GM21423 (cell line): ENCODE data around the gene CUL4A.
"Not testable (repeated sequence)": the region's sequence is repeated elsewhere in the genome, so short reads cannot be mapped to it uniquely, and the experiment has no call there.

ENCODE experiments used
- ATAC-seq: cut with Tn5 transposase; IDR thresholded peaks from one replicate; pipeline ENCODE4 v1.9.1; 2021; ENCODE audit warnings: mild to moderate bottlenecking, moderate library complexity; ENCODE audit not compliant: unreplicated experiment

The CUL4A gene

DNA sequence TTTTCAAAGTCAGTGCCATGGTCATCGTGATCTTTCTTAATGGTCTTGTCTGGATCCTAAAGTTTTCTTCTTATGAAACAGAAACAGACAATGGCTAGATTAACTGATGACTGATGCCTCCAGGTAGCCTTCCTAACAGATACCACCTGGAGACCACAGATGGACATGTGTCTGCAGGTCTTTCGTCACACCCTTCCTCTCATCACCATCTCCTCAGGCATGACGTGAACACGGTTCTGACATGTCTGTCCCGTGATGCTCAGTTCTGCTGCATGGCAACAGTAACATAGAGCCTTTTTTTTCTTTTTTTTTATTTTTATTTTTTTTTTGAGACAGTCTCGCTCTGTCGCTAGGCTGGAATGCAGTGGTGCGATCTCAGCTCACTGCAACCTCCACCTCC lies 74.5 kb downstream of the CUL4A start:
- ATAC-seq, result no peak

DNA sequence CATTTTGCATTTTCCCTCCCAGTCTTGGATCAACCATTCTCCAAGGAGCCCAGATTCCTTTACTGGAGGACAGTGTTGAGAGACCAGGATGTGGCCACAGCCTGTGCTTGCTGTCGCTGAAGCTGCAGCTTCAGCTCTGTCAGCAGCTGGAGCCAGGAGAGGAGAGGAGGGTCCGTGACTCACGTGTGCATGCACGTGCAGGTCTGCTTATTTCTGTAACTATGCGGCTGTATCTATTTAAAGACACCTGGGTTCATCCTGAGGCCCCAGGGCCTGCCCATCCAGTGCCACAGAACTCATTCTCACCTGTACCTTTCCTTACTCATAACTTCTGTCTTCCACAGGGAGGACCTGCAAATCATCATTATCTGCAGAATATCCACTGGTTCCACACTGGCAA lies 79.5 kb downstream of the CUL4A start:
- no peak for ATAC-seq

DNA sequence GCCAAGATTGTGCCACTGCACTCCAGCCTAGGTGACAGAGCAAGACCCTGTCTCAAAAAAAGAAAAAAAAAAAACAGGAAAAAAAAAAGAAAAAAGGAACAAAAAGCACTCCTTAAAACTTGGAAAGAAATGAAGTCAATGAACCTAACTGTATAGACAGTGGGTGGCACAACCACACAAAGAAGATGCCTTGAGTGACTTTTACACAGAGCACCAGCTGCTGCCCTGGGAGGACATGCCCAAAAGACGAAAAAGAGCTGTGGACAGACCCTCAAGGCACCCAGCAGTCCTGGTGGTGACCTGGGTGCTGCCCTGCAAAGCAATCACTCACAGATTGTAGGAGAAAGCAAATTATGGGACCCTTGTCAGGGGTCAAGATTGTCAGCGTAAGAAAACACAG lies 81.7 kb downstream of the CUL4A start:
- ATAC-seq, result no peak

DNA sequence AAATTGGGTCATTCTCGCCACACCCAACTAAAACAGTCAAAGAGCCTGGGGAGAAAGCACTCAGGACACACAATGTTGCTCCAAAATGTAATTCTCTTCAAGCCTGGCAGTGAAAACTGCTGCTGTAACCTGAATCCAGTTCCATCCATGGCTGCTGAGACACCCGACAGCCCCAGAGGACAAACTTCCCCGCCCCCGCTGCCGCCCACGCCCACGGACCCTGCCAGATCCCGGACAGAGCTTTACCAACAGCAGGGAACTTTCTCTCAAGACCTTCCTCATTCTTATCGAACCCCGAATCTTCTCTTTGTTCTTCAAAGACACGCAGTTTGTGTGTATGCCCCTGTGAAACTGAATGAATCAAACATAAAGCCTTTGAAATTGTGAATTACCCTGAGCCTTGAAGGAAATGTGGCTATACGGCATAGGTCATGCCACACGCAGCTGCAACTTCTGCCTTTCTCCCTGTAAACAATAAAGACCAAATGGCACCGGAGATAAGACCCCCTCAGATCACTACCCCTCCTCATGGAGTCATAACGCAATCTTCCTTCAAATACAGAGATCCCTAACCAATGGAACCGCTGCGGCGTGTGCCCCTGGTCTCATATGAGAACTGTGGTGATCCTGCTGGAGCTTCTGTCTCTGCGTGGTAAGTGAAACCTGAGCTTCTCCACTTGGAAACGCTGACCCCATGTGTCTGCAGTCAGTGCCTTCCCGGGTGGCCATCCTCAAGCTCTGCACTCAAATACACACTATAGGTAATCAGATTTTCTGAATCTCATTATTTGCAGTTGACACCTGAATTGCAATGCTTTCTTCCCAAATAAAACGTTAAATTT lies 82.8 kb downstream of the CUL4A start:
- ATAC-seq, result no peak

DNA sequence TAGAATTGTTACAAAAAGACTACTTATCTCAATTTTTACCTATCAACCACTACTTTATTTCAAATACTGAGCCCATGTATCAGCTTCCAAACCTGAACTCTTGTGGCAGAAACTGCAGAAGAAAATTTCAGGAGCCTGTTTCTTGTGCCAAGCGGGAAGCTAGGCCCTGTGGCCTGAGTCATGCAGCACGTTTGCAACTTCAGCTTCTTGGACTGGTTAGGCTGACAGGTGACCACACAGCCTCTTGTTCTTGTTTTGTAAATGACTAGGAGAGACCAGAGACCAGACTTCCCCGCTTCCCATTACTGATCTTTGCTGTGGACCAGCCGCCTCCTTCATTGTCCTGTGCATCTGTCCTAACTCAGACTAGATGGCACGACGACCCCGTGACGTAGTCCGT lies 84.3 kb downstream of the CUL4A start:
- no peak for ATAC-seq

DNA sequence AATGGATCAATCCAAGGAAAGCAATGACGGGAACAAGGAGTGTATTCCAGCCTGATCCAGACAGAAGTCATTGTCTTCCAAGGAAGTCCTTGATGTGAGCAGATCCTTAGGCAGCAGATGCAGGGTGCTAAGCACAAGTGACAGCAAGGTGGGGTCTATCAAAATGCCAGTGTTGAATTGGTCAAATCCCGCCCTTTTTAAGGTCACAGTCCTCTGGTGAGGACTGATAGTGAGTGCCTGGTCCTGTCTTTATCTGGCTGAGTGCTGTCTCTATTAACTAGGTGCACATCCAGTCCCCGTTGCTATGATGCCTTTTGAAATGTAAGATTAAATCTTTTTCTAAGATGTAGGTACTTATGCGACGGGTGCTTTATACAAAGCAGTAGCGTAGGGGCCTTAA lies 86.4 kb downstream of the CUL4A start:
- ATAC-seq, result no peak

DNA sequence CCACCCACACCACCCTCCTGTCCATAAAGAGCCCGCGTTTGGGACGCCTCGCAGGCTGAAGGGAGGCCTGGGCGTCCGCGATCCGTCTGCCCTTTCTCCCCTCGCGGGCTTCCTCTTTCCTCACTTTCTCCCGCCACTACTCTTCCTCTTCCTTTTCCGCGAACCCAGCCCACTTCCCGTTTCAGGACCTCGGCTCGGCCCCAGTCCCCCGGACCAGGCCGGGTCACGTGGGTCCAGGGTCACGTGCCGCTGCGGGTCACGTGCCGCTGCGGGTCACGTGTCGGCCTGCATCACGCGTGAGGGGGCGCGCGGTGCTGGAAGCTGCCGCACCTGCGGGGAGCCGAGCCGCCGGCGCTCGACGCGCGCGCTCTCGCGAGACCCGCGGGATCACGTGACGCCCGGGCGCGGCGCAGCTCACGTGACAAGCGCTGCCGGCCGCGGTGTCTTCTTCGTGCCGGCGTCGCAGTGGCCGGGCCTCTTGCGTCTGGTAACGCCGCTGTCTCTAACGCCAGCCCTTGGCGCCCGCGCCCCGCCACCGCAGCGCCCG lies 87.5 kb downstream of the CUL4A start, which contains the start of gene LAMP1:
TSS of gene LAMP1 (plus strand) at position 417 of the 547 bp plus-strand sequence. CDS start 196 bp downstream, outside the sequence.
- peak; percentile 84 for ATAC-seq

DNA sequence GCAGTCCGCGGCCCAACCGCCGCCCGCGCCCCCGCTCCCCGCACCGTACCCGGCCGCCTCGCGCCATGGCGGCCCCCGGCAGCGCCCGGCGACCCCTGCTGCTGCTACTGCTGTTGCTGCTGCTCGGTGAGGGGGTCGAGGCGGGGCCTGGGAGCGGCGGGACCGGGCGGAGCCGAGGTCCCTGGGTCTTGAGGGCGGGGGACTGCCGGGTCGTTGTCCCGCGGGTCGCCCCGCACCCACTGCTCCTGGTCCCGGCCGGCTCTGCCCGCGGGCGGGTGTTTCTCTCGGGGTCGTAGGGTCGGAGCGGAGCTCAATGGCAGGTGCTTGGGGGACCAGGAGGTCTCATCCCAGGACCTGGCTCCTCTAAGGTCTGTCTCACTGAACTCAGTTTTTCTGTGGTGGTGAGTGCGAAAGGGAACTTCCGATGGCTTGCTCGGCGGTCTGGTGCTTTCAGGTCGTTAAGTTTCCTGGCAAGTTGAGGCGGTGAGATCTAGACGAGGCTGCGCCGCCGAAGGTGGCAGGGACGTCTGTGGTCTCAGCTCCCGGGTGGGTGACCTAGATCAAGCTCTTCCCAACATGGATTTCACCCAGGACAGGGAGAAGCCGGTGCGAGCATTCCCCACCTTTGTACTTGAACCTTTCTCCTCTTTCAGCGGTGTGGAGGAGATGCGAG lies 88.1 kb downstream of the CUL4A start:
- ATAC-seq, result peak; percentile 33

DNA sequence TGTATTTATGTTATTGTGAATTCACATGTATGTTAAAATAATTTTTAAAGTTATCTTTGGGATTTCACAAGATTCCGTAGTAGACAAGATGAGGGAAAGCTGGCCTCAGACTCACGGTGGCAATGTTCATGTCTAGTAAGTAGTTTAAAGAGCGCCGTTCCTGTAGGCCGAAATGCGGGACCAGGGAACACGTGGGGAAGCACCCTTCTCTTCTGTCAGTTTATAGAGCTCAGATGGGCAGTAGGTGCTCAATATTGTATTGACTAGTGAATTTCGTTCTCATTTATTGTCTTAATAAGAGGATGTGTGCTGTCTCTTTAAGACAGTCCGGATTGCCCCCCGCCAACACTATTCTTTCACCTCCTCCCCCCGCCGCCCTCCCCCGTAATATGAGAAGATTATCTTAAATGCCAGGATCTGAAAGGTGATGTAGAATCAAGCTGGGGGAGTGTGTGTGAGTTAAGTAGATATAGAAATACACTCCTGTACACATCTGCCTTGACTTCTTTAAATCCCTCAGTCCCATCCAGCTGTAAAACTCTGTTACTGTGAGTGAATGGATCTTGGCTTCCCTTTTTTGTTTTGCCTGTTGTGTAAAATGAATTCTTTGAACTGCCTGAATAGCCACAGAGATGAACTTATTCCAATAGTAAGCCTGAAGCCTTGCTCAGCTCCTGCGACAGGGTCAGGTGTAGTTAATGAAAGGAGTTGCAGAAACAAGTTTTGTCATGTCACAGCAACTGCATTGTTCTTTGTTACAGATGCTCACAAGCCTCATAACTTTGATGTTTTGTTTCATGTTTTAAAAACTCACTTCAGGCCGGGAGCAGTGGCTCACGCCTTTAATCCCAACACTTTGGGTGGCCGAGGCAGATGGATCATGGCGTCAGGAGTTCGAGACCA lies 88.9 kb downstream of the CUL4A start:
- no peak for ATAC-seq

DNA sequence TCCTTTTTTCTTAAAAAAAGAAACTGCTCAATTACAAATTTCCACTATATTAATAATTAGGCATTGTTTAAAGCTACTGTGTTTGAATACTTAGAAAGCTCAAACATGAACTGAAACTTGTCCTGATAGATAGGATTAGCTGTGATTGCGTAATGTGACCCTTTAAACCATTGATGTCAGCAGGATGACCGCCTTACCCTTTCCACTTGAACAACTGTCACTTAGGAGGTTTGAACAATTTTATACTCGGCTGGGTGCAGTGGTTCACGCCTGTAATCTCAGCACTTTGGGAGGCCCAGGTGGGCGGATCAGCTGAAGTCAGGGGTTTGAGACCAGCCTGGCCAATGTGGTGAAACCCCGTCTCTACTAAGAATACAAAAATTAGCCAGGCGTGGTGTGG lies 90.5 kb downstream of the CUL4A start:
- ATAC-seq, result no peak

DNA sequence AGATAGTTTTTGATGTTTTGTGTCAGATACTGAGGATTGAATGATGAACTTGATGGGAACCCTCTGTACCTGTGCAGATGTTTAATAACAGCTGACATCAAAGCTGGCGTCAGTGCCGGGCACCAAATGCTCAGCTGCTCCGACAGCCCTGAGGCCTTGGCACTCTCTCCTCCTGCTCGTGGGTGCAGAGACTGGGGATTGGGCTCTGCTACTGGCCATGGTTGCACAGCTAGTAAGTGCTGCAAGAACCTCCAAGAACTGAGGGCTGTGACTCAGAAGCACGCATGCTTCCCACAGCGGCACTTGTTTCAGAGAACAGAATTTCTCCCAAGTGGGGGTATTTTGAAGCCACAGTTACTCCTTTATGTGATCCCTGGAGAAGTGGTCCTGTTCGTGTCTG lies 93.6 kb downstream of the CUL4A start:
- ATAC-seq, result no peak

DNA sequence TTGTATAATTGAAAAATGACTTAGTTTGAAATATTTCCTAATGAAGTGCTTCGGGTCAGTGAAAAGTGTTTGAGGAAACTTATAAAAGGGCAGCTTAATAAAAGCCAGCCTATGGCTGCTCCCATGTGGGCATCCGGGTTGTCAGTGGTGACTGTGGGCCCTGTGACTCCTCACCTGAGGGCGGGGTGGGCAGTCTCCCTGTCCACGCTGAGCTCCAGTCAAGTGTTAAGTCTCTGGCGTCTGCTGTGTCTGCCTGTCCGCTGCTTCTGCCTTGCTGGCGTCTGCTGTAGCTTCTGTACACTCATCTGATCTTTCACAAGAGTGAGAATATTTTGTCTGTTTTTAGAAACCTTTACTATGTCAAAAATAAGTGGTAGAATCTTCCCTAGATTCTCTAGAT lies 94.7 kb downstream of the CUL4A start:
- no peak for ATAC-seq

DNA sequence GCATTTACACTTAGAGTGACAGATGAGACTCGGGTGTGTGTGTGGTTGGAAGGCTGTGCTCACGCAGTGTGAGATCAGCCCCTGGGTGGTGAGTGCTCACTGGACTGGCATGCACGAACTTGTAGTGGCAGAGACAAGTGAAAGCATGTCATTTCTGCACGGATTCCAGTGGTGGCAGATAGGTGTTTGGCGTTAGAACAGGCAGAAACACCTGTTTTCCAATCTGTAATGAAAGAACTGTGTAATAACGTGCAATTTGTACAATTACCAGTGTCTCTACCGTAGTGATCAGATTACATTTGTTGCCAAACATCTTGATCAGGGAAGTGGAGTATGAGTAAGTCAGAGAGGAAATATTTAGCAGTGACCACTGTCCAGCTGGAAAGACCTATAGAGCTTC lies 95.8 kb downstream of the CUL4A start:
- no peak for ATAC-seq

DNA sequence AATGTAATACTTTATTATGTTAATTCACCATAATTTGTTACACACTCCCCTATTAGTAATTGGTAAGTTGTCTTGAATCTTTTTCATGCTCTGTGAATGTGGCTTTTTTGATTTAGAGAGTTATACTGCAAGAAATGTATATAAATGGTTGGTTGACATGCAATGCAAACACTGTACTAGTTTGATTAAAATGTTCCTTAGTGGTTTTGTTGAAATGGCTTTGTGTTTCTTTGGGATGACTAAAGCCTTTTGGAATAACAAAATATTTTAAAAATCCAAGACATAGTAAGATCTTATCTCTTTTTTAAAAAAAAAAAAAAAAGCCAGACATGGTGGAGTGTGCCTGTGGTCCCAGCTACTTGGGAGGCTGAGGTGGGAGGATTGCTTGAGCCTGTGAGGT lies 98.1 kb downstream of the CUL4A start:
- ATAC-seq, result no peak

DNA sequence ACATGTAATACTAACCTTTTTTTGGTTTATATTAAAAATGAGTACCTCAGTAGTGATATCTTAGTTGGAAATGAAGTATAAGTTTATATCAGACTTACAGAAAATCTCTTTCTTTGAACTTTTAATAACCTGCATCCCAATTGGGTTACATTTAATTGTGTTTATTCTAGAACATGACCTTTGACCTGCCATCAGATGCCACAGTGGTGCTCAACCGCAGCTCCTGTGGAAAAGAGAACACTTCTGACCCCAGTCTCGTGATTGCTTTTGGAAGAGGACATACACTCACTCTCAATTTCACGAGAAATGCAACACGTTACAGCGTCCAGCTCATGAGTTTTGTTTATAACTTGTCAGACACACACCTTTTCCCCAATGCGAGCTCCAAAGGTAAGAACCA lies 100.1 kb downstream of the CUL4A start:
- ATAC-seq, result no peak

DNA sequence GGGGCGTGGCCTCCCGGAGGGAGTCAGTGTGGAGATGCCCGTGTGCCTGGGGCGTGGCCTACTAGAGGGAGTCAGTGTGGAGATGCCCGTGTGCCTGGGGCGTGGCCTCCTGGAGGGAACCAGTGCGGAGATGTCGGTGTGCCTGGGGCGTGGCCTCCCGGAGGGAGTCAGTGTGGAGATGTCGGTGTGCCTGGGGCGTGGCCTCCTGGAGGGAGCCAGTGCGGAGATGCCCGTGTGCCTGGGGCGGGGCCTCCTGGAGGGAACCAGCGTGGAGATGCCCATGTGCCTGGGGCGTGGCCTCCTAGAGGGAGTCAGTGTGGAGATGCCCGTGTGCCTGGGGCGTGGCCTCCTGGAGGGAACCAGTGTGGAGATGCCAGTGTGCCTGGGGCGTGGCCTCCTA lies 104.7 kb downstream of the CUL4A start:
- not testable (repeated sequence) for ATAC-seq

DNA sequence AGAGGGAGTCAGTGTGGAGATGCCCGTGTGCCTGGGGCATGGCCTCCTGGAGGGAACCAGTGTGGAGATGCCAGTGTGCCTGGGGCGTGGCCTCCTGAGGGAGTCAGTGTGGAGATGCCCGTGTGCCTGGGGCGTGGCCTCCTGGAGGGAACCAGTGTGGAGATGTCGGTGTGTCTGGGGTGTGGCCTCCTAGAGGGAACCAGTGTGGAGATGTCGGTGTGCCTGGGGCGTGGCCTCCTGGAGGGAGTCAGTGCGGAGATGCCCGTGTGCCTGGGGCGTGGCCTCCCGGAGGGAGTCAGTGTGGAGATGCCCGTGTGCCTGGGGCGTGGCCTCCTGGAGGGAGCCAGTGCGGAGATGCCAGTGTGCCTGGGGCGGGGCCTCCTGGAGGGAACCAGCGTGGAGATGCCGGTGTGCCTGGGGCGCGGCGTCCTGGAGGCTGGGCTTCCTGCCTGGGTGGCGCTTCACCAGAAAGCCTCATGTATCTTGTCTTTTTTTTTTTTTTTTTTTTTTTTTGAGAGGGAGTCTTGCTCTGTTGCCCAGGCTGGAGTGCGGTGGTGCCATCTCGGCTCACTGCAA lies 105.6 kb downstream of the CUL4A start:
- ATAC-seq, result not testable (repeated sequence)

DNA sequence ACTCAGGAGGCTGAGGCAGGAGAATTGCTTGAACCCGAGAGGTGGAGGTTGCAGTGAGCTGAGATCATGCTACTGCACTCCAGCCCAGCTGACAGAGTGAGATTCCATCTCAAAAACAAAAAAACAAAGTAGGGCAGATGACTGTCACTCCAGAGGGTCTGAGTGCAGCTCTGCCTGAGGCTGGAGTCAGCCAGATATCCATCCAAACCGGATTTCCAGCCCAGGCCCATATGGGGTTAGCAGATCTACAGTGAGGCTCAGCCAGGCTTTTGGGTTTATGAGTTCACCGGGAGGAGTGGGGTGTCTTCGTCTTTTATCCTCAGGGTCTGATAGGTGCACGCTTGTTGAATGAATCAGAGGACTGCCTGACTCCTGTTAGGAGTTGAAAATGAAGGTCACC lies 106.6 kb downstream of the CUL4A start:
- ATAC-seq, result no peak
